ENCODE results near the gene RPS4Y2.

Gene RPS4Y2

DNA sequence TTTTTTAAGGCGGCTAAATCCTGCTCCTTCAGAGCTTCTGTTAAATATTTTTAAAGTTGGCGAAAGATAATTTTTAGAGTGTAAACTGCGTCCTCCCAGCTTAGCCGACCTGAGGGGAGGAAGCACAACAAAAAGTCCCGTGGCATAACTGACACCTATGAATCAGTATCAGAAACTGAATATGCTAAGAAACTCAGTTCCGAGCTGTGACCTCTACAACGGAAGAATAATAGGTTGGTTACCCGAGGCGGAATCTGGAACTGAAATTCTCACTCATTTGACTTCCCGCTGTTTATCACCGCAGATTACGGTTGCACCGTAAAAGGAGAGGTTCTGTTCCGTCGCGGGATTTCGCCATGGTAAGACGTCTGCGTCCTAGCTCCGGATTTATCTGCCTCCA lies at the start of gene RPS4Y2:
TSS of gene RPS4Y2 (plus strand) at position 301 of the 400 bp plus-strand sequence. CDS start at position 357, 56 bp downstream.
- Histone ChIP-seq H3K9ac (ENCODE audit: low read depth, low read length) (no peak within 1 kb of the TSS), H3K4me3 (ENCODE audit: low read depth in 1 of 2, low read length in 2 of 2) (no peak within 1 kb of the TSS), H3K79me2 (ENCODE audit: insufficient read depth, low read length) (no peaks in the 10 kb centered on the region), H3K27ac (ENCODE audit: low read length) (no peak within 1 kb of the TSS), H3K36me3 (ENCODE audit: insufficient read depth, low read length) (no peaks in the 10 kb centered on the region), H2AFZ (ENCODE audit: low read depth, low read length) (no peak within 1 kb of the TSS), H3K27me3 (ENCODE audit: insufficient read depth, low read length, poor library complexity) (no peaks in the 10 kb centered on the region), H3K4me2 (ENCODE audit: insufficient read depth, low read length) (no peak within 1 kb of the TSS), H3K9me3 (ENCODE audit: insufficient read depth, low read length, severe bottlenecking) (no peaks in the 10 kb centered on the region), H4K20me1 (ENCODE audit: insufficient read depth, low read length) (no peaks in the 10 kb centered on the region), H3K4me1 (ENCODE audit: insufficient read depth, low read length) (no peaks in the 10 kb centered on the region)
- DNase-seq (no peak), ATAC-seq (ENCODE audit: insufficient read depth, low read depth) (no peak)
- TF ChIP-seq, protein P1, sequence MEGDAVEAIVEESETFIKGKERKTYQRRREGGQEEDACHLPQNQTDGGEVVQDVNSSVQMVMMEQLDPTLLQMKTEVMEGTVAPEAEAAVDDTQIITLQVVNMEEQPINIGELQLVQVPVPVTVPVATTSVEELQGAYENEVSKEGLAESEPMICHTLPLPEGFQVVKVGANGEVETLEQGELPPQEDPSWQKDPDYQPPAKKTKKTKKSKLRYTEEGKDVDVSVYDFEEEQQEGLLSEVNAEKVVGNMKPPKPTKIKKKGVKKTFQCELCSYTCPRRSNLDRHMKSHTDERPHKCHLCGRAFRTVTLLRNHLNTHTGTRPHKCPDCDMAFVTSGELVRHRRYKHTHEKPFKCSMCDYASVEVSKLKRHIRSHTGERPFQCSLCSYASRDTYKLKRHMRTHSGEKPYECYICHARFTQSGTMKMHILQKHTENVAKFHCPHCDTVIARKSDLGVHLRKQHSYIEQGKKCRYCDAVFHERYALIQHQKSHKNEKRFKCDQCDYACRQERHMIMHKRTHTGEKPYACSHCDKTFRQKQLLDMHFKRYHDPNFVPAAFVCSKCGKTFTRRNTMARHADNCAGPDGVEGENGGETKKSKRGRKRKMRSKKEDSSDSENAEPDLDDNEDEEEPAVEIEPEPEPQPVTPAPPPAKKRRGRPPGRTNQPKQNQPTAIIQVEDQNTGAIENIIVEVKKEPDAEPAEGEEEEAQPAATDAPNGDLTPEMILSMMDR (IDR thresholded peaks at IDR 0.05; ENCODE audit: borderline replicate concordance, extremely low read depth, low read length, poor library complexity, severe bottlenecking), result no peak
- no peak for TF ChIP-seq EZH2 (IDR thresholded peaks at IDR 0.05; ENCODE audit: borderline replicate concordance, low read depth, low read length, severe bottlenecking)

DNA sequence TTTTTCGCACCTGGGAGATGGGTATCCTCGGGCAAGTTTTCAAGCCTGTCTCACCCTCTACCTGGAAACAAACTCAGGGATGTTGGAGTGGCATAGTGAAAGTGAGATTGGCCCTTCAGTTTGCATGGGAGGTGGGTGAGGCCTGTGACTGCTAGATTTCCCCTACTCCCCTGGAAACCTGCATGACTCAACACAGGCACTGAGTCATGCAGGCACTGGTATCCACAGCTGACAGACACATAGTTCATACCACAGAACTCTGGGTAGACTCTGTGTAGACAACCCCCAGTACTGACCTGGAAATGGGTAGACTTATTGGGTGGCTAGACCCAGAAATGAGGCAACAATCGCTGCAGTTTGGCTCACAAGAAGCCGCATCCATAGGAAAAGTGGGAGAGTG lies 41.5 kb upstream of the RPS4Y2 start:
- Histone ChIP-seq H3K4me3 (ENCODE audit: low read depth in 1 of 2, low read length in 2 of 2) (no peak overlapping the region), H3K4me2 (ENCODE audit: insufficient read depth, low read length) (no peak overlapping the region), H3K79me2 (ENCODE audit: insufficient read depth, low read length) (no peaks in the 10 kb centered on the region), H3K27ac (ENCODE audit: low read length) (no peak overlapping the region), H3K9me3 (ENCODE audit: insufficient read depth, low read length, severe bottlenecking) (no peaks in the 10 kb centered on the region), H3K4me1 (ENCODE audit: insufficient read depth, low read length) (no peaks in the 10 kb centered on the region), H3K9ac (ENCODE audit: low read depth, low read length) (no peak overlapping the region), H3K36me3 (ENCODE audit: insufficient read depth, low read length) (no peaks in the 10 kb centered on the region), H2AFZ (ENCODE audit: low read depth, low read length) (no peak overlapping the region), H4K20me1 (ENCODE audit: insufficient read depth, low read length) (no peaks in the 10 kb centered on the region), H3K27me3 (ENCODE audit: insufficient read depth, low read length, poor library complexity) (no peaks in the 10 kb centered on the region)
- DNase-seq (no peak), ATAC-seq (ENCODE audit: insufficient read depth, low read depth) (no peak)
- TF ChIP-seq EZH2 (IDR thresholded peaks at IDR 0.05; ENCODE audit: borderline replicate concordance, low read depth, low read length, severe bottlenecking), result no peak
- TF ChIP-seq, protein P1 (IDR thresholded peaks at IDR 0.05; ENCODE audit: borderline replicate concordance, extremely low read depth, low read length, poor library complexity, severe bottlenecking), result no peak

DNA sequence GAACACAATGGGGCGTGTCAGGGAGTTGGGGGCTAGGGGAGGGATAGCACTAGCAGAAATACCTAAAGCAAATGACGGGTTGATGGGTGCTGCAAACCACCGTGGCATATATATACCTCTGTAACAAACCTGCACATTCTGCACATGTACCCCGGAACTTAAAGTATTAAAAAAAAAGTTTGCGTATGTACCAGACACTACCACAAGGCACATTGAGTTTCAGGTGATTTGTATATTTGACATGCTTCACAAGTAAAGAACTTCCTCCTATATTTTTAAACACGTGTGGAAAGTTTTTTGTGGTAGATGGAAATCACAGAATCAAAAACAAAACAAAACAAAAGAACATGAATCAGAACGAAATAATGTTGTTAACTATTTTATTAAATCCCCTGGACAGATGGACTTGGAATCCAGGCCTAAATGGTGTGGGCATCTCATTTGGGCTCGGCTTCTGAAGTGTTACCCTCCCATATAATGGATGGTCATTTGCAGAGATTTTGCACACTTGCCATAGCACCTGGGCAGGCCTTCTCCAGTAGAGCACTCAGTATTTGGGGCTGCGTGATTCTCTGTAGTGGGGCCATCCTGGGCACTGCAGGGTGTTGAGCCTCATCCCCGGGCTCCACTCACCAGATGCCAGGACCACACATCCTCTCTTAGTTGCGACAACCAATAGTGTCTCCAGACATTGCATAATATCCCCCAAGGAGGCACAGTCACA lies 29.6 kb upstream of the RPS4Y2 start:
- ATAC-seq (ENCODE audit: insufficient read depth, low read depth) (no peak), DNase-seq (no peak)
- Histone ChIP-seq H2AFZ (ENCODE audit: low read depth, low read length) (no peak overlapping the region), H3K4me3 (ENCODE audit: low read depth in 1 of 2, low read length in 2 of 2) (no peak overlapping the region), H4K20me1 (ENCODE audit: insufficient read depth, low read length) (no peaks in the 10 kb centered on the region), H3K9ac (ENCODE audit: low read depth, low read length) (no peak overlapping the region), H3K4me2 (ENCODE audit: insufficient read depth, low read length) (no peak overlapping the region), H3K27ac (ENCODE audit: low read length) (no peak overlapping the region), H3K9me3 (ENCODE audit: insufficient read depth, low read length, severe bottlenecking) (no peaks in the 10 kb centered on the region), H3K79me2 (ENCODE audit: insufficient read depth, low read length) (no peaks in the 10 kb centered on the region), H3K4me1 (ENCODE audit: insufficient read depth, low read length) (no peaks in the 10 kb centered on the region), H3K27me3 (ENCODE audit: insufficient read depth, low read length, poor library complexity) (no peaks in the 10 kb centered on the region), H3K36me3 (ENCODE audit: insufficient read depth, low read length) (no peaks in the 10 kb centered on the region)
- TF ChIP-seq EZH2 (IDR thresholded peaks at IDR 0.05; ENCODE audit: borderline replicate concordance, low read depth, low read length, severe bottlenecking), result no peak

DNA sequence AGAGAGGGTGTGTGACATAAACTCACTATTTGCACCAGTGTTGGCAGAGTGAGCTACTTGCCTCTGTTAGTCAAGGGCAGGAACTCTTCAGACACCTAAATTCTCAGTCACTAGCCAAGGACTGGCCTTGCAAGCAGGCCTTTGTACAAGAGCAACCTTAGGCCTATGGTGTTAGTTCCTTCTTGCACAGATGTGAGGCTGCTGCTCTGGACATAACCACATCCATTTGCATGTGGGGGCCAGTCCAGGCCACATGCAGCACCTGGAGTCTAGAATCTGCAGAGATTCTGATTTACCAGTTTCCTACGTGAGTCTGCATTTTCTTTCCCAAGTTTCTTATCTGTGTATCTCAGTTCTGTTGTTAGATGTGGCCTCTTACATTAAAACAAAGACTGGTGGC lies 20.7 kb upstream of the RPS4Y2 start:
- Histone ChIP-seq H3K27ac (ENCODE audit: low read length) (no peak overlapping the region), H3K9ac (ENCODE audit: low read depth, low read length) (no peak overlapping the region), H3K79me2 (ENCODE audit: insufficient read depth, low read length) (no peaks in the 10 kb centered on the region), H3K36me3 (ENCODE audit: insufficient read depth, low read length) (no peaks in the 10 kb centered on the region), H3K9me3 (ENCODE audit: insufficient read depth, low read length, severe bottlenecking) (no peaks in the 10 kb centered on the region), H3K27me3 (ENCODE audit: insufficient read depth, low read length, poor library complexity) (no peaks in the 10 kb centered on the region), H3K4me1 (ENCODE audit: insufficient read depth, low read length) (peaks cover 7% of the 10 kb centered on the region), H3K4me2 (ENCODE audit: insufficient read depth, low read length) (no peak overlapping the region), H3K4me3 (ENCODE audit: low read depth in 1 of 2, low read length in 2 of 2) (no peak overlapping the region), H2AFZ (ENCODE audit: low read depth, low read length) (no peak overlapping the region), H4K20me1 (ENCODE audit: insufficient read depth, low read length) (no peaks in the 10 kb centered on the region)
- TF ChIP-seq, protein P1 (IDR thresholded peaks at IDR 0.05; ENCODE audit: borderline replicate concordance, extremely low read depth, low read length, poor library complexity, severe bottlenecking), result no peak
- no peak for TF ChIP-seq EZH2 (IDR thresholded peaks at IDR 0.05; ENCODE audit: borderline replicate concordance, low read depth, low read length, severe bottlenecking)
- DNase-seq, result no peak
- ATAC-seq (ENCODE audit: insufficient read depth, low read depth), result no peak

Data from DND-41 (cell line).